DOHH2 (cell line): Measurements from ENCODE around the gene WWTR1.

Experiments used
- EZH2phosphoT487 ChIP-seq: fragments of 200-600 bp; sonication (generic); IDR thresholded peaks from 2 replicates; pipeline ENCODE4 v1.6.1; 2017; ENCODE audit warnings: borderline replicate concordance, mild to moderate bottlenecking, antibody characterized with exemption, low read length, moderate library complexity, mixed read lengths
- TF ChIP-seq, protein P1 (sequence below): fragments of 200-600 bp; sonication (generic); IDR thresholded peaks from one replicate; pipeline ENCODE4 v1.5.1; 2014; ENCODE audit warnings: antibody characterized with exemption, mild to moderate bottlenecking, low read depth, low read length; ENCODE audit not compliant: poor library complexity, severe bottlenecking

DNA sequence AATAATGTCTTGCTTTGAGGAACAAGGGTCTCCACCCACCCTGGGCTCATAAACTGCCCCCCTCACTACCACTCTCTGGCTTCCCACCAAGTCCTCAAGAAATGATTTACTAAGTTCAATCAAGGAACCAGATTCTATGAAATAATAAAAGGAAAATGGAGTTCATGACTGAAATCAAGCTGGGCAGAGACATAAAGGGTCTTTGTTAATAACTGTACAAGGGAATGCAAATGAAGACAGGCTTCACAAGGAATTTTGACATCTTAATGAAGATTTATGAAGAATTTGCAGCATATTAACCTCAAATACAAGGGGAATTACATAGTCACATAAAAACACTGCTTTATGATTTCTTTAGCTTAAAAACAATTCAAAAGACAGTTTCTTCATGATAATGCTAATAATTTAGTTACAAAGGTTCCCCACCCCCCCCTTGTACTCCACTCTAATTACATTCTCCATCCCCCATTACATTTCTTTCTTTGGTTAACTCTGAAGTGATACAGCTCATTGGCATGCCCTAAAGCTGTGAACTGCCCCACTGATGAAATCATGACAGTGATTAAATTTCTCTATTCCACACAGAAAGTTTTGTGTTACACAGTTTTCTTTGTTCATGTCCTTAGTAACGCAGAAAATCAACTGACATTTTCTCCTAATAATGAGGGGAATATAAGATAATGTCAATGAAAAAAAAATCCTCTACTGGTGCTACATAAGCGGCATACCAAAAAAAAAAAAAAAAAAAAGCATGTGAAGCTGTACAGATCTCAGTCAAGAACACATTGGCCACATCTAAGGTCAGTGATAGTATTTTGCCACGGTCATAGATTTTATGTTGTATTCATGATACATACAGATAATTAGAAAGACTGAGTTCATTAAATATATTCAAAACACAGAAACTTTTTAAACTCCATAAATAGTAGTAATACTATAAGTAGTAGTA lies 54.4 kb downstream of the WWTR1 start:
- TF ChIP-seq, protein P1, sequence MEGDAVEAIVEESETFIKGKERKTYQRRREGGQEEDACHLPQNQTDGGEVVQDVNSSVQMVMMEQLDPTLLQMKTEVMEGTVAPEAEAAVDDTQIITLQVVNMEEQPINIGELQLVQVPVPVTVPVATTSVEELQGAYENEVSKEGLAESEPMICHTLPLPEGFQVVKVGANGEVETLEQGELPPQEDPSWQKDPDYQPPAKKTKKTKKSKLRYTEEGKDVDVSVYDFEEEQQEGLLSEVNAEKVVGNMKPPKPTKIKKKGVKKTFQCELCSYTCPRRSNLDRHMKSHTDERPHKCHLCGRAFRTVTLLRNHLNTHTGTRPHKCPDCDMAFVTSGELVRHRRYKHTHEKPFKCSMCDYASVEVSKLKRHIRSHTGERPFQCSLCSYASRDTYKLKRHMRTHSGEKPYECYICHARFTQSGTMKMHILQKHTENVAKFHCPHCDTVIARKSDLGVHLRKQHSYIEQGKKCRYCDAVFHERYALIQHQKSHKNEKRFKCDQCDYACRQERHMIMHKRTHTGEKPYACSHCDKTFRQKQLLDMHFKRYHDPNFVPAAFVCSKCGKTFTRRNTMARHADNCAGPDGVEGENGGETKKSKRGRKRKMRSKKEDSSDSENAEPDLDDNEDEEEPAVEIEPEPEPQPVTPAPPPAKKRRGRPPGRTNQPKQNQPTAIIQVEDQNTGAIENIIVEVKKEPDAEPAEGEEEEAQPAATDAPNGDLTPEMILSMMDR: no peak
- no peak for TF ChIP-seq EZH2phosphoT487
